Islet precursor cell (in vitro differentiated cells): ENCODE data around the gene CALCOCO2.
"Not testable (repeated sequence)": the region's sequence is repeated elsewhere in the genome, so short reads cannot be mapped to it uniquely, and the experiment has no call there.

Source experiments
- DNase-seq: peaks from one replicate; pipeline ENCODE4 v3.0.0-alpha.2; 2018

CALCOCO2 gene

GRCh38 chr17:48830840-48831548 lies at the start of gene CALCOCO2:
Gene CALCOCO2, plus strand, starts transcription at chr17:48831035. Its CDS starts 10,673 bp downstream, at chr17:48841708.
- DNase-seq, result peak; percentile 96

- peak; percentile 32 for DNase-seq
These were observed 43.0 kb upstream of the CALCOCO2 start for GRCh38 chr17:48787828-48788227.

GRCh38 chr17:48790607-48791127 lies 40.2 kb upstream of the CALCOCO2 start:
- no peak for DNase-seq

- peak; percentile 97 for DNase-seq
These were observed 39.5 kb upstream of the CALCOCO2 start for GRCh38 chr17:48791128-48792032.

- no peak for DNase-seq
These were observed 38.6 kb upstream of the CALCOCO2 start for GRCh38 chr17:48792033-48792798.

GRCh38 chr17:48795444-48796162 lies 35.2 kb upstream of the CALCOCO2 start:
- DNase-seq, result peak; percentile 89

GRCh38 chr17:48796163-48796522 lies 34.7 kb upstream of the CALCOCO2 start:
- DNase-seq, result not testable (repeated sequence)

- DNase-seq, result no peak
These were observed 31.6 kb upstream of the CALCOCO2 start for GRCh38 chr17:48799069-48799723.

- no peak for DNase-seq
These were observed 30.1 kb upstream of the CALCOCO2 start for GRCh38 chr17:48800626-48801217.

- peak; percentile 89 for DNase-seq
These were observed 25.9 kb upstream of the CALCOCO2 start for GRCh38 chr17:48804936-48805411.

GRCh38 chr17:48809182-48809581 lies 21.7 kb upstream of the CALCOCO2 start:
- no peak for DNase-seq

- DNase-seq, result no peak
These were observed 18.8 kb upstream of the CALCOCO2 start for GRCh38 chr17:48812001-48812400.

GRCh38 chr17:48814504-48814903 lies 16.3 kb upstream of the CALCOCO2 start:
- DNase-seq, result peak; percentile 88

GRCh38 chr17:48815311-48815710 lies 15.5 kb upstream of the CALCOCO2 start:
- DNase-seq, result no peak

- no peak for DNase-seq
These were observed 14.4 kb upstream of the CALCOCO2 start for GRCh38 chr17:48816438-48816773.

GRCh38 chr17:48816774-48817590 lies 13.9 kb upstream of the CALCOCO2 start, which contains the start of gene TTLL6:
Gene TTLL6, minus strand, starts transcription at chr17:48817229. Its CDS starts 157 bp downstream, at chr17:48817072.
- DNase-seq, result peak; percentile 99

GRCh38 chr17:48818361-48818841 lies 12.4 kb upstream of the CALCOCO2 start:
- no peak for DNase-seq

- DNase-seq, result no peak
These were observed 11.4 kb upstream of the CALCOCO2 start for GRCh38 chr17:48819466-48819865.

- not testable (repeated sequence) for DNase-seq
These were observed 9.9 kb upstream of the CALCOCO2 start for GRCh38 chr17:48820936-48821335.
